ENCODE data around the gene FNIP1.
A peak's percentile ranks its signal among the peaks of the same experiment; 100 is the strongest.

DNA sequence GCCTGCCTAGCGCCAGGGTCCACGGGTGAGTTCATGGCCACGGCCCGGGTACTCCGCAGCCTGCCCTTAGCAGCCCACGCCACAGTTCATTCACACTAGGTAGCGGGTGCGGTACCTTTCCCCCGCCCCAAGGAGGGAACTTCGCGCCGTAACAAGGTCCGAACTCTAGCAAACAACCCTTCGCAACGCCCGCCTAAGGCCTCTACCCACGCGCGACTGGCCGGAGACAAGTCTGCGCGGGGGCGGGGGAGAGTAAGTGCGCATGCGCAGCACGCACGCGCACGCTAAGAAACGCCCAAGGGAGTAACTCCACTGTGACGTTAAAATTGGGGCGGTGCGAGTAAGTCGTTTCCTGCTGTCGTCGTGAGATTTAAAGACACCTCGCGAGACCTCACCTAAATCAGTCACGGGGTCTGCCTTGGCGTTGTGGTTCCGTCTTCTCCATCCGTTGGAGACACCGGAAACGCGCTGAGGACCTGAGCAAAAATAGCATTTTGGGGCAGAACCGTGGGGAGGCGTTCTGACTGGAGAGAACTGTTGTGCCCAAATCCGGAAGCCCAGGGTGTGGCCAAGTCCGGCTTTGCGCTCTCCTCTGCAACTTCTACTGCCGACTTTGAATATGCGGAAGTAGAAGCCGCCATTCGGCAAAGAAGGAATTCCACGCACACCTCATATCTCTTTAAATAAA, 161.7 kb downstream of the FNIP1 start, which contains the start of gene RAPGEF6:
- peak; percentile 87 for TF ChIP-seq TAF1 (IDR thresholded peaks at IDR 0.05; ENCODE audit: borderline replicate concordance, low read depth, low read length)
- peak; percentile 75; the same call in 1 of the 2 replicates for TF ChIP-seq POLR2A (IDR thresholded peaks at IDR 0.05; ENCODE audit: low read depth, low read length)
- peak; percentile 74; the same call in 1 of the 2 replicates for TF ChIP-seq POLR2AphosphoS5 (IDR thresholded peaks at IDR 0.05; ENCODE audit: low read depth, low read length)
